GM12873 (cell line): ENCODE data around the gene KLHL29.

Experiments
- TF ChIP-seq, protein P1 (sequence below): IDR thresholded peaks from 2 replicates; pipeline ENCODE4 v1.5.1; 2012; ENCODE audit warnings: low read depth, mild to moderate bottlenecking, moderate library complexity, low read length, control low read depth; ENCODE audit not compliant: insufficient read depth; ENCODE audit errors: missing control alignments

Gene KLHL29

DNA sequence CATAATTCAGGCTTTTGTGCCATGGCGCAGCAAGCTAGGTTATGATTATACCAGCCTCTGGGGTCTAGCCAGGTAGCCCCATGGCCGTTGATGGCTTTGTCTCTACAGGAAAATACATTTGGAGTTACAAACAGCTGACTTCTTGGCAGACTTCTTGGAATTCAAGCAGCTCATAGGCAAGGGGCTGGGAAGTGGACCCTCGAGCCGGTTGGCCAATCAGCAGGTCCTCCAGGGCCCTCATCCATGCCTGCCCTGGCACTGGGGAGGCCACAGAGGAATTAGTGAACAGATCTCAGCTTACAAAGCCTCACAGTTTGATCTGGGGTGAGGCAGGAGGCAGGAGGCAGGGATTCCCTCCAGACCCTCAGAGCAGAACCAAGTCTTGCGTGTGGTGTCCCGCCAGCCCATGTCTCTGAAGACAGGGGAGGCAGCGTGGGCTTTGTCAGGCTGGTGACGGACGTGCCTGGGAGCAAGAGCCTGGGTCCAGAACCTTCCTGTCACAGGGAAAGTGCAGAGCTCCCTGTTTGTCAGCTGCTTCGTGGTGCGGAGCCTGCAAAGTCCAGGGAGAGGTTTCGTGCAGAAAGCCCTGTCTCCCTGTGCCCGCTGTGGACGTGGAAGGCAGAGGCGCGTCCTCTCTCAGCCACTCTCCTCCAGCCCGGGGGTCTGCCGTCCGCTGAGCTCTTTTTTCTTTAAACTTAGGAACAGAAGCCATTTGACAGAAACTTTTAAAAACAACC, 131.7 kb downstream of the KLHL29 start:
- TF ChIP-seq, protein P1, sequence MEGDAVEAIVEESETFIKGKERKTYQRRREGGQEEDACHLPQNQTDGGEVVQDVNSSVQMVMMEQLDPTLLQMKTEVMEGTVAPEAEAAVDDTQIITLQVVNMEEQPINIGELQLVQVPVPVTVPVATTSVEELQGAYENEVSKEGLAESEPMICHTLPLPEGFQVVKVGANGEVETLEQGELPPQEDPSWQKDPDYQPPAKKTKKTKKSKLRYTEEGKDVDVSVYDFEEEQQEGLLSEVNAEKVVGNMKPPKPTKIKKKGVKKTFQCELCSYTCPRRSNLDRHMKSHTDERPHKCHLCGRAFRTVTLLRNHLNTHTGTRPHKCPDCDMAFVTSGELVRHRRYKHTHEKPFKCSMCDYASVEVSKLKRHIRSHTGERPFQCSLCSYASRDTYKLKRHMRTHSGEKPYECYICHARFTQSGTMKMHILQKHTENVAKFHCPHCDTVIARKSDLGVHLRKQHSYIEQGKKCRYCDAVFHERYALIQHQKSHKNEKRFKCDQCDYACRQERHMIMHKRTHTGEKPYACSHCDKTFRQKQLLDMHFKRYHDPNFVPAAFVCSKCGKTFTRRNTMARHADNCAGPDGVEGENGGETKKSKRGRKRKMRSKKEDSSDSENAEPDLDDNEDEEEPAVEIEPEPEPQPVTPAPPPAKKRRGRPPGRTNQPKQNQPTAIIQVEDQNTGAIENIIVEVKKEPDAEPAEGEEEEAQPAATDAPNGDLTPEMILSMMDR, result no peak

- TF ChIP-seq, protein P1, result no peak
Measured at GRCh38 chr2:23518481-23519333, 133.7 kb downstream of the KLHL29 start.

- TF ChIP-seq, protein P1, result no peak
Measured at GRCh38 chr2:23519334-23519651, 134.3 kb downstream of the KLHL29 start.

- TF ChIP-seq, protein P1, result no peak
Measured at GRCh38 chr2:23520256-23520655, 135.3 kb downstream of the KLHL29 start.

DNA sequence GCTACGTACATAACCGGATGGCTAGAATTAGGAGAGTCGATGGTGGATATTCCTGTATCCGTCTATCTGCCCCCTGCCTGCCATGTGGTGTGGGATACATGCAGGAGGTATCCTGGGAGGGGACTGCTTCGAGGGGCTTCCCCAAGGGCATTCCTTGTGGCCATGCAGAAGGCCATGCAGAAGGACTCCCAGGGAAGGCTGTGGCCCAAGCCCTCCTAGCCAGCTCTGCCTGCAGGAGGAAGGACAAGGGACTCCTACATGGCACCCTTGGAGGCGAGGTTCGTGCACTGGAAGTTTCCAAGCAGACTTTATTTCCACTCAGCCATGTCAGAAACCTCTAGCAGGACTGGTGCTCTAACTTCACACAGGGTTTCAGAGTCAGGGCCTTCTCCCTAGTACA, 136.1 kb downstream of the KLHL29 start:
- TF ChIP-seq, protein P1, result no peak

DNA sequence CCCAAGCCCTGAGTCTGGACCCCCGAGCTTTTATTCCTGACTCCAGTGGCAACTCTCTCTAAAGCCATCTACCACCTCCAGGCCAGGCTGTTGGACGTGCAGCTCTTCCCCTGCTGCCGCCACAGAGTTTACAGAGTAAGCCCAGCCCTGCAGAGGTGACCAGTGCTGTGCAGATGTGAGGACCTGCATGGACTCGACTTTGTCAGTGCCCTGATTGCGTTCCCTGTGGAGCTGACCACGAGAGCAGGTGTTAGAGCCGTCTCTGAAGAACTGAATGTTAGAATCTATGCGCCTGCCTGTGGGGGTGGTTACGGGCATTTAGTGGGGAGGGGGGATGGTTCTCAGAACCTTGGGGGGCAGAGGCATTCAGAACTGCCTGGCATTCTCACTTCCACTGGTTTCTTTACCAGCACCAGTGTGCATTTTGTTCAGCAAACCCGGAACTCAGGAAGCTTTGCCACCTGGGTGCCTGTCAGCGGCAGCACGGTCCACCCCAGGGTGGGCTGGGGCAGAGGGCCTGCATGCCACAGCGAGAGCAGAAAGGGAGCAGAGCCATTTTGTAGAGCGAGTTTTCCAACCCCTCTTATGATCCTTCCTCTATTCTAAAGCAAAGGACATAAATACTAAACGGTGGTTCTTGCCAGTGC, 137.9 kb downstream of the KLHL29 start:
- TF ChIP-seq, protein P1, result no peak
